IPS-20b (cell line): ENCODE data around the gene C3orf85.

ENCODE experiments used
- H3K27ac ChIP-seq: one replicate; pipeline ENCODE4 v1.5.1; 2013; ENCODE audit warnings: low read length
- H3K27me3 ChIP-seq: 2 replicates; pipeline ENCODE4 v1.6.1; 2013; ENCODE audit warnings: mild to moderate bottlenecking, low read length, inconsistent platforms; ENCODE audit not compliant: insufficient read depth
- H3K36me3 ChIP-seq: 2 replicates; pipeline ENCODE4 v1.6.1; 2013; ENCODE audit warnings: low read depth, mild to moderate bottlenecking, inconsistent platforms, low read length, moderate library complexity; ENCODE audit not compliant: insufficient read depth
- H3K4me1 ChIP-seq: 2 replicates; pipeline ENCODE4 v1.6.1; 2013; ENCODE audit warnings: mild to moderate bottlenecking, control low read depth, inconsistent platforms, low read length, moderate library complexity; ENCODE audit not compliant: insufficient read depth
- H3K4me3 ChIP-seq: 2 replicates; pipeline ENCODE4 v1.5.1; 2013; ENCODE audit warnings: mild to moderate bottlenecking, low read length, inconsistent platforms
- H3K9ac ChIP-seq: 2 replicates; pipeline ENCODE4 v1.6.1; 2013; ENCODE audit warnings: low read depth, mild to moderate bottlenecking, inconsistent platforms, low read length, moderate library complexity
- H3K9me3 ChIP-seq: 2 replicates; pipeline ENCODE4 v1.6.1; 2013; ENCODE audit warnings: mild to moderate bottlenecking, low read depth, low read length, inconsistent platforms; ENCODE audit not compliant: insufficient read depth

The C3orf85 gene

GRCh38 chr3:109154979-109155378, 18.5 kb downstream of the C3orf85 start:
- H3K36me3 ChIP-seq, result no peaks in the 10 kb centered on the region
- no peak overlapping the region for H3K4me3 ChIP-seq
- H3K4me1 ChIP-seq, result no peaks in the 10 kb centered on the region
- no peaks in the 10 kb centered on the region for H3K27me3 ChIP-seq
- no peak overlapping the region for H3K27ac ChIP-seq
- H3K9ac ChIP-seq, result no peak overlapping the region
- H3K9me3 ChIP-seq, result no peaks in the 10 kb centered on the region

GRCh38 chr3:109155828-109156227, 19.3 kb downstream of the C3orf85 start:
- no peaks in the 10 kb centered on the region for H3K4me1 ChIP-seq
- no peak overlapping the region for H3K27ac ChIP-seq
- no peaks in the 10 kb centered on the region for H3K27me3 ChIP-seq
- no peaks in the 10 kb centered on the region for H3K36me3 ChIP-seq
- no peak overlapping the region for H3K4me3 ChIP-seq
- H3K9ac ChIP-seq, result no peak overlapping the region
- no peaks in the 10 kb centered on the region for H3K9me3 ChIP-seq

GRCh38 chr3:109161487-109162123, 25.1 kb downstream of the C3orf85 start:
- Histone ChIP-seq H3K27me3 (no peaks in the 10 kb centered on the region), H3K9me3 (no peaks in the 10 kb centered on the region), H3K4me3 (no peak overlapping the region), H3K4me1 (0 out of 2 replicates have a peak, but pooled peaks cover 4% of the 10 kb centered on the region), H3K27ac (no peak overlapping the region), H3K9ac (no peak overlapping the region), H3K36me3 (no peaks in the 10 kb centered on the region)

GRCh38 chr3:109165905-109166304, 29.4 kb downstream of the C3orf85 start:
- H3K9me3 ChIP-seq, result no peaks in the 10 kb centered on the region
- no peaks in the 10 kb centered on the region for H3K27me3 ChIP-seq
- no peak overlapping the region for H3K9ac ChIP-seq
- H3K27ac ChIP-seq, result no peak overlapping the region
- no peak overlapping the region for H3K4me3 ChIP-seq
- no peaks in the 10 kb centered on the region for H3K36me3 ChIP-seq
- H3K4me1 ChIP-seq, result 0 out of 2 replicates have a peak, but pooled peaks cover 4% of the 10 kb centered on the region

- Histone ChIP-seq H3K27me3 (no peaks in the 10 kb centered on the region), H3K27ac (no peak overlapping the region), H3K36me3 (no peaks in the 10 kb centered on the region), H3K9me3 (no peaks in the 10 kb centered on the region), H3K9ac (no peak overlapping the region), H3K4me3 (no peak overlapping the region), H3K4me1 (no peaks in the 10 kb centered on the region)
Observed at GRCh38 chr3:109171479-109171878, 35.0 kb downstream of the C3orf85 start.

GRCh38 chr3:109175411-109175810, 38.9 kb downstream of the C3orf85 start:
- no peaks in the 10 kb centered on the region for H3K36me3 ChIP-seq
- peaks cover 9% of the 10 kb centered on the region; the same call in 1 of the 2 replicates for H3K4me1 ChIP-seq
- H3K27me3 ChIP-seq, result no peaks in the 10 kb centered on the region

GRCh38 chr3:109176726-109177125, 40.2 kb downstream of the C3orf85 start:
- H3K4me3 ChIP-seq, result no peak overlapping the region
- H3K9ac ChIP-seq, result no peak overlapping the region
- H3K36me3 ChIP-seq, result no peaks in the 10 kb centered on the region
- no peaks in the 10 kb centered on the region for H3K9me3 ChIP-seq
- no peaks in the 10 kb centered on the region for H3K27me3 ChIP-seq
- peaks cover 9% of the 10 kb centered on the region; the same call in 1 of the 2 replicates for H3K4me1 ChIP-seq
- H3K27ac ChIP-seq, result no peak overlapping the region

More at GRCh38 chr3:109175411-109175810, 38.9 kb downstream of the C3orf85 start:
- no peaks in the 10 kb centered on the region for H3K9me3 ChIP-seq
- H3K27ac ChIP-seq, result no peak overlapping the region
- no peak overlapping the region for H3K9ac ChIP-seq
- no peak overlapping the region for H3K4me3 ChIP-seq

GRCh38 chr3:109177908-109178307, 41.4 kb downstream of the C3orf85 start:
- Histone ChIP-seq H3K27me3 (no peaks in the 10 kb centered on the region), H3K27ac (no peak overlapping the region), H3K9me3 (no peaks in the 10 kb centered on the region), H3K4me1 (peaks cover 9% of the 10 kb centered on the region; the same call in 1 of the 2 replicates), H3K36me3 (no peaks in the 10 kb centered on the region), H3K9ac (no peak overlapping the region), H3K4me3 (no peak overlapping the region)

GRCh38 chr3:109178708-109179107, 42.2 kb downstream of the C3orf85 start:
- H3K4me1 ChIP-seq, result peaks cover 9% of the 10 kb centered on the region; the same call in 1 of the 2 replicates
- H3K27me3 ChIP-seq, result no peaks in the 10 kb centered on the region
- no peak overlapping the region for H3K4me3 ChIP-seq
- H3K9me3 ChIP-seq, result no peaks in the 10 kb centered on the region
- H3K36me3 ChIP-seq, result no peaks in the 10 kb centered on the region
- H3K27ac ChIP-seq, result no peak overlapping the region
- H3K9ac ChIP-seq, result no peak overlapping the region

GRCh38 chr3:109184726-109185125, 48.2 kb downstream of the C3orf85 start:
- Histone ChIP-seq H3K36me3 (no peaks in the 10 kb centered on the region), H3K4me1 (no peaks in the 10 kb centered on the region; the same call in 1 of the 2 replicates), H3K4me3 (no peak overlapping the region), H3K27ac (no peak overlapping the region), H3K27me3 (no peaks in the 10 kb centered on the region), H3K9me3 (no peaks in the 10 kb centered on the region), H3K9ac (no peak overlapping the region)

- no peaks in the 10 kb centered on the region for H3K9me3 ChIP-seq
Observed at GRCh38 chr3:109187390-109187789, 50.9 kb downstream of the C3orf85 start.

GRCh38 chr3:109188741-109189140, 52.2 kb downstream of the C3orf85 start:
- no peak overlapping the region for H3K27ac ChIP-seq
- no peak overlapping the region for H3K4me3 ChIP-seq
- no peaks in the 10 kb centered on the region for H3K36me3 ChIP-seq
- no peaks in the 10 kb centered on the region for H3K9me3 ChIP-seq
- no peak overlapping the region for H3K9ac ChIP-seq
- H3K27me3 ChIP-seq, result no peaks in the 10 kb centered on the region
- H3K4me1 ChIP-seq, result no peaks in the 10 kb centered on the region; the same call in 1 of the 2 replicates

More at GRCh38 chr3:109187390-109187789, 50.9 kb downstream of the C3orf85 start:
- Histone ChIP-seq H3K27me3 (no peaks in the 10 kb centered on the region), H3K36me3 (no peaks in the 10 kb centered on the region), H3K9ac (no peak overlapping the region), H3K4me3 (no peak overlapping the region), H3K27ac (no peak overlapping the region), H3K4me1 (no peaks in the 10 kb centered on the region; the same call in 1 of the 2 replicates)
